Omental fat pad (tissue), 4 donors: ENCODE measurements around the gene HPS4. TPM values are rescaled to one million over a fixed set of nuclear protein-coding genes. Genes with fewer than 3 reads are reported as not detected.

Experiments
- ATAC-seq: fragments of 150-250 bp; one replicate; pipeline ENCODE4 v1.9.1; 2016; ENCODE audit warnings: mild to moderate bottlenecking, moderate library complexity; ENCODE audit not compliant: low FRiP score
- DNase-seq: peaks from one replicate; pipeline ENCODE4 v3.0.0-alpha.2; 2019; ENCODE audit warnings: low spot score
- total RNA-seq, 4 donors: library from RNA; depleted of rRNA; stranded (reverse); fragments of >200 nt; gene quantifications; one replicate each; pipeline ENCODE4 v1.1.0, GENCODE V29; 2016
- TF ChIP-seq, protein P1 (sequence below), 3 donors: fragments of 450-650 bp; IDR thresholded peaks; one replicate each; pipeline ENCODE4 v1.5.1; 2016 to 2017; ENCODE audit warnings: antibody characterized with exemption in 3 of 3, mild to moderate bottlenecking in 3 of 3, moderate library complexity in 2 of 3

HPS4 gene
- total RNA-seq, 4 donors from 2014 or later: 14.3 to 40.5 (median 24.2) TPM

DNA sequence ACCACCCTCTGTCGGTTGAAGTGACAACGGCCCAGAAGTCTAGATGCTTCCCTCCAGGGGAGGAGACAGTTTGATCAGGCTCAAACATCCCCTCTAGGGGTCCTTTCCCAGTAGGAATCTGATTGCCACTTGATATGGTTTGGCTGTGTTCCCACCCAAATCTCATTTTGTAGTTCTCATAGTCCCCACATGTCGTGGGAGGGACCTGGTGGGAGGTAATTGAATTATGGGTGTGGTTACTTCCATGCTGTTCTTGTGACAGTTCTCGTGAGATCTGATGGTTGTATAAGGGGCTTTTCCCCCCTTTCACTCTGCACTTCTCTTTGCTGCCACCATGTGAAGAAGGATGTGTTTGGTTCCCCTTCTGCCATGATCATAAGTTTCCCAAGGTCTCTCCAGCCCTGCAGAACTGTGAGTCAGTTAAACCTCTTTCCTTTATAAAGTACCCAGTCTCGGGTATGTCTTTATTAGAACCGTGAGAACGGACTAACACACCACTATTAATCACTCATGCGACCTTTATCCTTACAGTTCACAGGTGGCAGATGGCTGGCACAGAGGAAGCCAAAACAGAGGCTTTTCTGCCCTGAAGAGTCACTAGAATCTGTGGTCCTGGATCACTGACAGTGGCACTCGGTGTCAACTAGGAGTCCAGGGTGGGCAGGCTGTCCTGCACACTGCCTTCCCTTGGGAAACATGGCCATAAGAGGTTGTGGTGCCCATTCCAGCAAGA is 33.0 kb downstream of the HPS4 start:
- DNase-seq: no peak
- ATAC-seq: no peak

DNA sequence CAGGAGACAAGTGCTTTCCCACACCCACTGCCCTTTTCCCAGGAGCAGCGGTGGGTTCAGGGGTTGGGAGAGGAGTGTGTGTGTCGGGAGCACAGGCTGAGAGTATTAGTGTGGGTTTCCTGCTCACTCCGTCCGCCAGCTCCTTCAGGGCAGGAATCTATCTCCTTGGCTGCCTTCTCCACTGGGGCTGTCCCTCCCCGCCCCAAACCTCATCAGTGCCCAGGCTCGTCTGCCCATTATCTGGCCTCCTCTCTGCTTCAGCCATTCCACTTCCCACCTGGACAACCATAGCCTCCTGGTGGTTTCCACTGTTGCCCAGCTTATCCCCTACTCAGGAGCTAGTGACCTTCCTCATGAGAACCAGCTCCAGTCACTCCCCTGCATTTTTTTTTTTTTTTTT is 34.6 kb downstream of the HPS4 start:
- TF ChIP-seq, protein P1, sequence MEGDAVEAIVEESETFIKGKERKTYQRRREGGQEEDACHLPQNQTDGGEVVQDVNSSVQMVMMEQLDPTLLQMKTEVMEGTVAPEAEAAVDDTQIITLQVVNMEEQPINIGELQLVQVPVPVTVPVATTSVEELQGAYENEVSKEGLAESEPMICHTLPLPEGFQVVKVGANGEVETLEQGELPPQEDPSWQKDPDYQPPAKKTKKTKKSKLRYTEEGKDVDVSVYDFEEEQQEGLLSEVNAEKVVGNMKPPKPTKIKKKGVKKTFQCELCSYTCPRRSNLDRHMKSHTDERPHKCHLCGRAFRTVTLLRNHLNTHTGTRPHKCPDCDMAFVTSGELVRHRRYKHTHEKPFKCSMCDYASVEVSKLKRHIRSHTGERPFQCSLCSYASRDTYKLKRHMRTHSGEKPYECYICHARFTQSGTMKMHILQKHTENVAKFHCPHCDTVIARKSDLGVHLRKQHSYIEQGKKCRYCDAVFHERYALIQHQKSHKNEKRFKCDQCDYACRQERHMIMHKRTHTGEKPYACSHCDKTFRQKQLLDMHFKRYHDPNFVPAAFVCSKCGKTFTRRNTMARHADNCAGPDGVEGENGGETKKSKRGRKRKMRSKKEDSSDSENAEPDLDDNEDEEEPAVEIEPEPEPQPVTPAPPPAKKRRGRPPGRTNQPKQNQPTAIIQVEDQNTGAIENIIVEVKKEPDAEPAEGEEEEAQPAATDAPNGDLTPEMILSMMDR (IDR thresholded peaks at IDR 0.05): no peak
- ATAC-seq: no peak

More for the DNA sequence above, 33.0 kb downstream of the HPS4 start:
- TF ChIP-seq, protein P1 (IDR thresholded peaks at IDR 0.05): no peak

DNA sequence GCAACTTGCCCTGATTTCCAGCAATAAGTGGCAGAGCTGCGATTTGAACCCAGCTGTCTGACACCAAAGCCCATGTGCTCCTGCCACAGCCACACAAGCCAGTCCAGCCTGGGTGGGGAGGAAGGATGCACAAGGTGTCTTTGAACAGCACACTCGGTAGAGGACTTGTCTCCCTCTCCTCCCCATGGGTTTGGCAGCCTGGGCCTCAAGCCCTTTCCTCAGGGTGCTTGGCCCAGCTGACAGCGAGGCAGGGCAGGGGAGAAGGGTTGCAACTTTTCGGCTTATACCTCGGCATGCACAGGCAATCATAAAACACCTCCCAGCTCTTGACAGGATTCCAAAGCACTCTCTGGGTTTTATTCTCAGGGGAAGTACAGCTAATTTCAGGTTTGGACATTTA is 35.2 kb downstream of the HPS4 start:
- DNase-seq (no peak), ATAC-seq (no peak)
- TF ChIP-seq, protein P1 (IDR thresholded peaks at IDR 0.05): no peak

More for the DNA sequence above, 34.6 kb downstream of the HPS4 start:
- DNase-seq: no peak

DNA sequence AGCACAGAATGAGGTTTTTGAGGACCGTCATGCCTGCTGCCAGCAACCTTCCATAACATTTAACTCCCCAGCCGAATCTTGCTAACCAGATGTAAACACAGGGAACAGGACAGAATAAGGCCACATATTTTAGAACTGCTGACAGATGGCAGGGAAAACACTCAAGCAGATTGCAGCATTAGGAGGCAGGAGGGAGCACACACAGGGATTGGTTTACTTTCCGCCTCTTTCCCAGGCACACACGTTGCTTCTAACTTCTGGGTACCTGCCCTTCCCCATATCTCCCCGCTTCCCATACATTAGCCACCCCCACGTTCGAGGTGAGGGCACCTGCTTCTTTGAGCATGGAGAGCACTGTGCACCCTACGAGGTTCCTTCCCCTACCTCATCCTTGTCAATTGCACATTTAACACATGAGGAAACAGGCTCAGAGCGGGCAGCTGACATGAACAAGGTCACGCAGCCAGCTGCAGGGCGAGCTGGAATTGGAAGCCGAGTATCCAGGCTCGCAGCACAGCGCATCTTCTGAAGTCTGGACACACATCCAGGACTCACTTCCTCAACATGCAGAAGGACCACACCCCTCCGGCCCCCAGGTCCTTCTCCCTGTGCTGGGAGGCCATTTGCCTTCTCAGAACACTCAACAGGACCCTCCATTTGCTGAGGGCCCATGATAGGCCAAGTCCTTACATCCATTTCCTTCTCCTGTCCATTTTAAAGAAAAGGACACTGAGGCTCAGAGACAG is 35.8 kb downstream of the HPS4 start:
- DNase-seq (no peak), ATAC-seq (no peak)
- TF ChIP-seq, protein P1 (IDR thresholded peaks at IDR 0.05): no peak

DNA sequence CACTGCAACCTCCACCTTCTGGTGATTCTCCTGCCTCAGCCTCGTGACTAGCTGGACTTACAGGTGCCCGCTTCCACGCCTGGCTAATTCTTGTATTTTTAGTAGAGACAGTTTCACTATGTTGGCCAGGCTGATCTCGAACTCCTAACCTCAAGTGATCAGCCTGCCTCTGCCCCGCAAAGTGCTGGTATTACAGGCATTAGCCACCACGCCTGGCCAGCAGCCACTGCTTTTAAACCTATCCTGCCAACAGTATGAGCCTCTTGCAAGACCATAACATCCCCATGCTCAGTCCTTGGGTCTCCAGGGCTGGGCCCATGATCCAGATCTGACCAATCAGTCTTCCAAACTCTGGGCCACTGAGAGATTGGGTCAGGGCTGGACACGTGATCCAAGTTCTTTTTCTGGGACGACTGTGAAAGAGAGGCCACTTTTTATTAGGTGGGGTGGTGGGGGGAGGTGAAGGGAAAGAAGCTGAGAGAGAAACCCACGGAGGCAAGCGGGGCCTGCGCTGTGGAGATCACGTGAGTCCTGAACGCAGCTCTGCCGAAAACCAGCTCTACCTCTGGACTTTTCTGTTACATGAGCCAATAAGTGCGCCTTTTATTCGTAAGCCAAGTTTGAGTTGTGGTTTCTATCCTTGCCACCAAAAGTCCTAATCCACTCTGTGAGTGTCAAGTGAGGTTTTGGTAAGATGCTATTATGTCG is 36.6 kb downstream of the HPS4 start:
- TF ChIP-seq, protein P1 (IDR thresholded peaks at IDR 0.05): no peak
- DNase-seq (no peak), ATAC-seq (no peak)

DNA sequence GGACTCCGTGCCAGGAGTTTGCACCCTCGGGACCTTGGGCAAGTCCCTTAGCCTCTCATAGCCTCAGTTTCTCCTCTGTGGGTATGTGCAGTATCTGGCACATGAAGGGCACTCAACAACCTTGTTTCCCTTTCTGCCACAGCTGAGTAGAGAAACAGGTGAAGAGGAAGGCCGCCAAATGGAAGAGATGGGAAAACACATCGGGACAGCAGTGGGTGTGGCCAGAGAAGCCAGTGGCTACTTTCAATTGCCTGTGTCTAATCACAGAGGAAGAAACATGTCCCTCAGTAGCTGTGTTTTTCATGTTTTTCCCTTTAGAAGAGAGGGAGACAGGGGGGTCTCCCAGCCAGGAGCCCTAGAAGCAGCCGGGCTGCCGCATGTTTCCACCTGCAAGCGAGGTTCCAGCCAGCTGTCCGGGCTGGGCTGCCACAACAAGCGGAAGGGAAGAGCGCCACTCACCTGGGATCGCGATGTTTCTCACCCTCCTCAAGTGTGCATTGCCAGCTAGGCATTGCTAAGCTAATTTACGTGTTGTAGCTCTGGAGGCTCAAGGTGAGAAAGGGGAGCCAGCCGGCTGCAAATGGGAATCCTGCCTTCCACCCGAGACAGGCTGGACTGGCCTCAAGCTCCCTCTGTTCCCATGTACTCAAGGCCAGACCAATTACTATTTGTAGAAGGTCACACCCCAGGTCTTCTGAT is 37.9 kb downstream of the HPS4 start:
- ATAC-seq (no peak), DNase-seq (no peak)
- TF ChIP-seq, protein P1 (IDR thresholded peaks at IDR 0.05): no peak
